ENCODE measurements around the gene GLS.

DNA sequence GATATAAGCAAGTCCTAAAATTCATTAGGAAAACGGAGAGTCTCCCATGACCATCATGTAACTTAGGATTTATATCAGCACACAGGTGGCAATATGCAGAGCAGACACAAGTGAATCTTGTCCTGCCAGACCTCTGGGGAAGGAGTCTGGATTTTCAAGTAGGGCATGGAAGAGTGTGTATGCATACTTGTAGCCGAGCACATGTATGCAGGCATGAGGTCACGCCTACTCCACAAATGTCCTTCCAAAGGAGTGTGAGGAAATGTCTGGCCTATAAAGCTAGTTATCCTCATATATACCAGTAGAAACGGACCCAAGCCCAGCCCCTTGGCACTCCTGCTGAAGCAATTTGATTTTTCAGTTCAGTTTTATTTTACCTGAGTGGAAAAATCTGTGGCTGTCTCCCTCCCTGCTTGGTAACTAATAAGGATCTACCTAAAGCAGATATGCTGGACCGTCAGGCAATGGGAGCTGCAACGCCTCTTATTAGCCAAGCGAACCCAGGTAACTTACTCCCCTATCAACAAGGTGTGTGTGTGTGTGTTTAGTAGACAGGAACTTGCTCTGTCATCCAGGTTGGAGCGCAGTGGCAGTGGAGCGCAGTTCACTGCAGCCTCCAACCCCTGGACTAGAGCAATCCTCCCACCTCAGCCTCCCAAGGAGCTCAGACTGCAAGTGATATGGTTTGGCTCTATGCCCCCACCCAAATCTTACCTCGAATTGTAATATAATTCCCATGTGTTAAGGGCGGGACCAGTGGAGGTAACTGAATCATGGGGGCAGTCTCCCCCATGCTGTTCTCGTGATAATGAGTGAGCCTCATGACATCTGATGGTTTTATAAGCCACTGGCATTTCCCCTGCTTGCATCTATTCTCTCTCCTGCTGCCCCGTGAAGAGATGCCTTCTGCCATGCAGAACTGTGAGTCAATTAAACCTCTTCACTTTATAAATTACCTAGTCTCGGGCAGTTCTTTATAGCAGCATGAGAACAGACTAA is 130.6 kb downstream of the GLS start:
- TF ChIP-seq, protein P1, sequence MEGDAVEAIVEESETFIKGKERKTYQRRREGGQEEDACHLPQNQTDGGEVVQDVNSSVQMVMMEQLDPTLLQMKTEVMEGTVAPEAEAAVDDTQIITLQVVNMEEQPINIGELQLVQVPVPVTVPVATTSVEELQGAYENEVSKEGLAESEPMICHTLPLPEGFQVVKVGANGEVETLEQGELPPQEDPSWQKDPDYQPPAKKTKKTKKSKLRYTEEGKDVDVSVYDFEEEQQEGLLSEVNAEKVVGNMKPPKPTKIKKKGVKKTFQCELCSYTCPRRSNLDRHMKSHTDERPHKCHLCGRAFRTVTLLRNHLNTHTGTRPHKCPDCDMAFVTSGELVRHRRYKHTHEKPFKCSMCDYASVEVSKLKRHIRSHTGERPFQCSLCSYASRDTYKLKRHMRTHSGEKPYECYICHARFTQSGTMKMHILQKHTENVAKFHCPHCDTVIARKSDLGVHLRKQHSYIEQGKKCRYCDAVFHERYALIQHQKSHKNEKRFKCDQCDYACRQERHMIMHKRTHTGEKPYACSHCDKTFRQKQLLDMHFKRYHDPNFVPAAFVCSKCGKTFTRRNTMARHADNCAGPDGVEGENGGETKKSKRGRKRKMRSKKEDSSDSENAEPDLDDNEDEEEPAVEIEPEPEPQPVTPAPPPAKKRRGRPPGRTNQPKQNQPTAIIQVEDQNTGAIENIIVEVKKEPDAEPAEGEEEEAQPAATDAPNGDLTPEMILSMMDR (tag by site-specific recombination; IDR thresholded peaks at IDR 0.05), result no peak
- TF ChIP-seq, protein P2, sequence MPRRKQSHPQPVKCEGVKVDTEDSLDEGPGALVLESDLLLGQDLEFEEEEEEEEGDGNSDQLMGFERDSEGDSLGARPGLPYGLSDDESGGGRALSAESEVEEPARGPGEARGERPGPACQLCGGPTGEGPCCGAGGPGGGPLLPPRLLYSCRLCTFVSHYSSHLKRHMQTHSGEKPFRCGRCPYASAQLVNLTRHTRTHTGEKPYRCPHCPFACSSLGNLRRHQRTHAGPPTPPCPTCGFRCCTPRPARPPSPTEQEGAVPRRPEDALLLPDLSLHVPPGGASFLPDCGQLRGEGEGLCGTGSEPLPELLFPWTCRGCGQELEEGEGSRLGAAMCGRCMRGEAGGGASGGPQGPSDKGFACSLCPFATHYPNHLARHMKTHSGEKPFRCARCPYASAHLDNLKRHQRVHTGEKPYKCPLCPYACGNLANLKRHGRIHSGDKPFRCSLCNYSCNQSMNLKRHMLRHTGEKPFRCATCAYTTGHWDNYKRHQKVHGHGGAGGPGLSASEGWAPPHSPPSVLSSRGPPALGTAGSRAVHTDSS (tag by site-specific recombination; IDR thresholded peaks at IDR 0.05), result no peak
- TF ChIP-seq ZNF544 (tag by site-specific recombination; IDR thresholded peaks at IDR 0.05), result no peak
- TF ChIP-seq, protein P3, sequence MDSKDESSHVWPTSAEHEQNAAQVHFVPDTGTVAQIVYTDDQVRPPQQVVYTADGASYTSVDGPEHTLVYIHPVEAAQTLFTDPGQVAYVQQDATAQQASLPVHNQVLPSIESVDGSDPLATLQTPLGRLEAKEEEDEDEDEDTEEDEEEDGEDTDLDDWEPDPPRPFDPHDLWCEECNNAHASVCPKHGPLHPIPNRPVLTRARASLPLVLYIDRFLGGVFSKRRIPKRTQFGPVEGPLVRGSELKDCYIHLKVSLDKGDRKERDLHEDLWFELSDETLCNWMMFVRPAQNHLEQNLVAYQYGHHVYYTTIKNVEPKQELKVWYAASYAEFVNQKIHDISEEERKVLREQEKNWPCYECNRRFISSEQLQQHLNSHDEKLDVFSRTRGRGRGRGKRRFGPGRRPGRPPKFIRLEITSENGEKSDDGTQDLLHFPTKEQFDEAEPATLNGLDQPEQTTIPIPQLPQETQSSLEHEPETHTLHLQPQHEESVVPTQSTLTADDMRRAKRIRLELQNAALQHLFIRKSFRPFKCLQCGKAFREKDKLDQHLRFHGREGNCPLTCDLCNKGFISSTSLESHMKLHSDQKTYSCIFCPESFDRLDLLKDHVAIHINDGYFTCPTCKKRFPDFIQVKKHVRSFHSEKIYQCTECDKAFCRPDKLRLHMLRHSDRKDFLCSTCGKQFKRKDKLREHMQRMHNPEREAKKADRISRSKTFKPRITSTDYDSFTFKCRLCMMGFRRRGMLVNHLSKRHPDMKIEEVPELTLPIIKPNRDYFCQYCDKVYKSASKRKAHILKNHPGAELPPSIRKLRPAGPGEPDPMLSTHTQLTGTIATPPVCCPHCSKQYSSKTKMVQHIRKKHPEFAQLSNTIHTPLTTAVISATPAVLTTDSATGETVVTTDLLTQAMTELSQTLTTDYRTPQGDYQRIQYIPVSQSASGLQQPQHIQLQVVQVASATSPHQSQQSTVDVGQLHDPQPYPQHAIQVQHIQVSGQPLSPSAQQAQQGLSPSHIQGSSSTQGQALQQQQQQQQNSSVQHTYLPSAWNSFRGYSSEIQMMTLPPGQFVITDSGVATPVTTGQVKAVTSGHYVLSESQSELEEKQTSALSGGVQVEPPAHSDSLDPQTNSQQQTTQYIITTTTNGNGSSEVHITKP (tag by site-specific recombination; IDR thresholded peaks at IDR 0.05), result no peak
- TF ChIP-seq ZNF777 (tag by site-specific recombination; IDR thresholded peaks at IDR 0.05; ENCODE audit: borderline replicate concordance), result no peak
- TF ChIP-seq ZBTB21 (tag by site-specific recombination; IDR thresholded peaks at IDR 0.05), result no peak
- TF ChIP-seq ZNF501 (tag by site-specific recombination; IDR thresholded peaks at IDR 0.05), result no peak
- no peak for TF ChIP-seq ZNF514 (tag by site-specific recombination; IDR thresholded peaks at IDR 0.05)
- no peak for TF ChIP-seq ZNF133 (tag by site-specific recombination; IDR thresholded peaks at IDR 0.05)
- TF ChIP-seq ZNF350 (tag by site-specific recombination; IDR thresholded peaks at IDR 0.05), result no peak

Measured in HEK293 (cell line).